Liver (tissue), 9 donors: Measurements from ENCODE around the gene KAZN. TPM values are rescaled to one million over a fixed set of nuclear protein-coding genes. Genes with fewer than 3 reads are reported as not detected.

ENCODE experiments used
- DNase-seq: peaks from one replicate; pipeline ENCODE4 v3.0.0-alpha.2; 2017; ENCODE audit warnings: low spot score
- H3K27ac ChIP-seq, 2 donors: one replicate each; pipeline ENCODE4 v1.7.0; 2013; ENCODE audit warnings: inconsistent platforms in 2 of 2, low read length in 2 of 2, control low read depth in 1 of 2, low read depth in 1 of 2, mild to moderate bottlenecking in 1 of 2
- H3K27me3 ChIP-seq, 4 donors: one replicate each; pipeline versions ENCODE4 v1.6.1 to v1.7.0; 2013; ENCODE audit warnings: low read length in 3 of 4, inconsistent platforms in 1 of 4, mild to moderate bottlenecking in 1 of 4, moderate library complexity in 1 of 4; ENCODE audit not compliant: control insufficient read depth in 4 of 4, insufficient read depth in 4 of 4
- H3K36me3 ChIP-seq, 4 donors: one replicate each; pipeline versions ENCODE4 v1.6.1 to v1.7.0; 2013; ENCODE audit warnings: low read length in 3 of 4, mild to moderate bottlenecking in 3 of 4, low read depth in 1 of 4, moderate library complexity in 1 of 4; ENCODE audit not compliant: control insufficient read depth in 4 of 4, insufficient read depth in 3 of 4
- H3K4me1 ChIP-seq, 4 donors: one replicate each; pipeline versions ENCODE4 v1.6.1 to v1.7.0; 2013; ENCODE audit warnings: low read length in 3 of 4, mild to moderate bottlenecking in 3 of 4, moderate library complexity in 1 of 4; ENCODE audit not compliant: control insufficient read depth in 4 of 4, insufficient read depth in 4 of 4
- H3K4me3 ChIP-seq, 3 donors: one replicate each; pipeline versions ENCODE4 v1.6.1 to v1.7.0; 2013; ENCODE audit warnings: low read length in 3 of 3, control low read depth in 1 of 3, low read depth in 1 of 3, mild to moderate bottlenecking in 1 of 3
- H3K9ac ChIP-seq, 2 donors: one replicate each; pipeline ENCODE4 v1.7.0; 2013; ENCODE audit warnings: low read length in 2 of 2, mild to moderate bottlenecking in 2 of 2, moderate library complexity in 2 of 2, control low read depth in 1 of 2, low read depth in 1 of 2
- H3K9me3 ChIP-seq, 4 donors: one replicate each; pipeline versions ENCODE4 v1.6.1 to v1.7.0; 2013; ENCODE audit warnings: low read length in 3 of 4; ENCODE audit not compliant: control insufficient read depth in 4 of 4
- EGR1 ChIP-seq, 2 donors: IDR thresholded peaks; 2 replicates each; pipeline ENCODE4 v1.6.1; 2016 to 2018; ENCODE audit warnings: antibody characterized with exemption in 2 of 2, low read depth in 2 of 2
- FOXA1 ChIP-seq: IDR thresholded peaks from 2 replicates; pipeline ENCODE4 v1.6.1; 2016; ENCODE audit warnings: antibody characterized with exemption
- FOXA2 ChIP-seq: IDR thresholded peaks from 2 replicates; pipeline ENCODE4 v1.6.1; 2016; ENCODE audit warnings: antibody characterized with exemption
- GABPA ChIP-seq, 2 donors: IDR thresholded peaks in 1 of 2; conservative IDR thresholded peaks in 1 of 2; 2 replicates each; pipeline ENCODE4 v1.6.1; 2016; ENCODE audit warnings: antibody characterized with exemption in 2 of 2, mild to moderate bottlenecking in 1 of 2, moderate library complexity in 1 of 2
- HNF4A ChIP-seq, 2 donors: conservative IDR thresholded peaks; 2 replicates each; pipeline ENCODE4 v1.6.1; 2016; ENCODE audit warnings: antibody characterized with exemption in 2 of 2, mild to moderate bottlenecking in 2 of 2
- HNF4G ChIP-seq: IDR thresholded peaks from 2 replicates; pipeline ENCODE4 v1.6.1; 2016; ENCODE audit warnings: antibody characterized with exemption
- JUND ChIP-seq, 2 donors: IDR thresholded peaks; 2 replicates each; pipeline ENCODE4 v1.6.1; 2016; ENCODE audit warnings: antibody characterized with exemption in 2 of 2
- NR2F2 ChIP-seq: IDR thresholded peaks from 2 replicates; pipeline ENCODE4 v1.6.1; 2016; ENCODE audit warnings: antibody characterized with exemption
- RAD21 ChIP-seq, 2 donors: IDR thresholded peaks; 2 replicates each; pipeline ENCODE4 v1.6.1; 2016; ENCODE audit warnings: antibody characterized with exemption in 2 of 2, mild to moderate bottlenecking in 2 of 2
- RXRA ChIP-seq, 2 donors: IDR thresholded peaks; 2 replicates each; pipeline ENCODE4 v1.6.1; 2017 to 2018; ENCODE audit warnings: antibody characterized with exemption in 2 of 2, mild to moderate bottlenecking in 1 of 2
- SP1 ChIP-seq: IDR thresholded peaks from 2 replicates; pipeline ENCODE4 v1.6.1; 2018; ENCODE audit warnings: antibody characterized with exemption, mild to moderate bottlenecking
- TAF1 ChIP-seq: conservative IDR thresholded peaks from 2 replicates; pipeline ENCODE4 v1.6.1; 2016; ENCODE audit warnings: antibody characterized with exemption, mild to moderate bottlenecking
- YY1 ChIP-seq: IDR thresholded peaks from 2 replicates; pipeline ENCODE4 v1.6.1; 2016; ENCODE audit warnings: antibody characterized with exemption, mild to moderate bottlenecking
- WGBS: extraction: QIAGEN DNeasy Blood & Tissue Kit; methylation state at CpG from one replicate; pipeline ENCODE4 v1.1.7; 2013; 5-methylcytosine and 5-hydroxymethylcytosine counted together
- polyA plus RNA-seq, 2 donors: library from polyadenylated mRNA; stranded (reverse) in 1 of 2; unstranded in 1 of 2; fragments of 200-250 nt in 1 of 2; fragments of >200 nt in 1 of 2; fragmentation: Nextera tagmentation in 1 of 2; extraction: Ambion mirVana in 1 of 2; gene quantifications; one replicate each; pipeline versions ENCODE4 v1.2.1 to v1.2.3, GENCODE V29; 2013 to 2015
- total RNA-seq, 2 donors: library from RNA; depleted of rRNA; stranded (reverse); fragments of >200 nt; gene quantifications; one replicate each; pipeline ENCODE4 v1.2.3, GENCODE V29; 2014
- TF ChIP-seq, protein P1 (sequence below): IDR thresholded peaks from 2 replicates; pipeline ENCODE4 v1.6.1; 2016; ENCODE audit warnings: antibody characterized with exemption, mild to moderate bottlenecking
- TF ChIP-seq, protein P2 (sequence below): IDR thresholded peaks from 2 replicates; pipeline ENCODE4 v1.6.1; 2016; ENCODE audit warnings: antibody characterized with exemption
- TF ChIP-seq, protein P3 (sequence below): IDR thresholded peaks from 2 replicates; pipeline ENCODE4 v1.6.1; 2016; ENCODE audit warnings: antibody characterized with exemption
- TF ChIP-seq, protein P4 (sequence below): IDR thresholded peaks from 2 replicates; pipeline ENCODE4 v1.6.1; 2016; ENCODE audit warnings: antibody characterized with exemption
- TF ChIP-seq, protein P5 (sequence below): fragments of 150-350 bp; IDR thresholded peaks from 2 replicates; pipeline ENCODE4 v1.5.1; 2017; ENCODE audit warnings: improper control_type of control experiment, low read depth, low read length; ENCODE audit not compliant: missing input control
- donor health status: healthy.
- donor health status: healthy.
- donor health status: healthy.
- donor health status: healthy.
- donor health status: healthy.

Gene KAZN
- total and polyA plus RNA-seq, 4 donors: 1.9 to 6.9 (median 2.4) TPM

DNA sequence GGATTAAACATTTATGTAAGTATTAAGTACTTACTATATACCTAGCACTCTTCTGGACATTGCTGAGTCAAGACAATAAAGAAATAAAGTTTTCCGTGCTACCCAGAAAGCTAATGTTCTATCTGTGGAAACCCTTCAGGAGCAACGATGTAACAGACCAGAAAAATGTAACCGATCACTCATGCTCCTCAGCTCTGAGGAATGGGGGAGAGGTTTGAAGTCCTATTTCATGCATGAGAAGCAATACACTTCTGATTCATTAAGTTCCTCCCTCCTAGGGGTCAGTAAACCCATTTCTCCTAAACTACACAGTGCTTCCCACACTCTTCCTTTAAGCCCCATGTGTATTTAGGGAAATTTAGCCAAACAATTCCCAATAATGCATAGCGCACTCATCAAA is 25.6 kb upstream of the KAZN start:
- no peak for DNase-seq
- TF ChIP-seq TAF1: no peak
- TF ChIP-seq, protein P1, sequence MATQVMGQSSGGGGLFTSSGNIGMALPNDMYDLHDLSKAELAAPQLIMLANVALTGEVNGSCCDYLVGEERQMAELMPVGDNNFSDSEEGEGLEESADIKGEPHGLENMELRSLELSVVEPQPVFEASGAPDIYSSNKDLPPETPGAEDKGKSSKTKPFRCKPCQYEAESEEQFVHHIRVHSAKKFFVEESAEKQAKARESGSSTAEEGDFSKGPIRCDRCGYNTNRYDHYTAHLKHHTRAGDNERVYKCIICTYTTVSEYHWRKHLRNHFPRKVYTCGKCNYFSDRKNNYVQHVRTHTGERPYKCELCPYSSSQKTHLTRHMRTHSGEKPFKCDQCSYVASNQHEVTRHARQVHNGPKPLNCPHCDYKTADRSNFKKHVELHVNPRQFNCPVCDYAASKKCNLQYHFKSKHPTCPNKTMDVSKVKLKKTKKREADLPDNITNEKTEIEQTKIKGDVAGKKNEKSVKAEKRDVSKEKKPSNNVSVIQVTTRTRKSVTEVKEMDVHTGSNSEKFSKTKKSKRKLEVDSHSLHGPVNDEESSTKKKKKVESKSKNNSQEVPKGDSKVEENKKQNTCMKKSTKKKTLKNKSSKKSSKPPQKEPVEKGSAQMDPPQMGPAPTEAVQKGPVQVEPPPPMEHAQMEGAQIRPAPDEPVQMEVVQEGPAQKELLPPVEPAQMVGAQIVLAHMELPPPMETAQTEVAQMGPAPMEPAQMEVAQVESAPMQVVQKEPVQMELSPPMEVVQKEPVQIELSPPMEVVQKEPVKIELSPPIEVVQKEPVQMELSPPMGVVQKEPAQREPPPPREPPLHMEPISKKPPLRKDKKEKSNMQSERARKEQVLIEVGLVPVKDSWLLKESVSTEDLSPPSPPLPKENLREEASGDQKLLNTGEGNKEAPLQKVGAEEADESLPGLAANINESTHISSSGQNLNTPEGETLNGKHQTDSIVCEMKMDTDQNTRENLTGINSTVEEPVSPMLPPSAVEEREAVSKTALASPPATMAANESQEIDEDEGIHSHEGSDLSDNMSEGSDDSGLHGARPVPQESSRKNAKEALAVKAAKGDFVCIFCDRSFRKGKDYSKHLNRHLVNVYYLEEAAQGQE: no peak
- TF ChIP-seq SP1: no peak
- no peak for TF ChIP-seq RAD21 (IDR thresholded peaks at IDR 0.05)
- no peak for TF ChIP-seq NR2F2
- no peak for TF ChIP-seq GABPA (IDR thresholded peaks at IDR 0.05 in 1 of 2, conservative IDR thresholded peaks at IDR 0.05 in 1 of 2)
- no peak for TF ChIP-seq YY1
- no peak for TF ChIP-seq RXRA (IDR thresholded peaks at IDR 0.05)
- TF ChIP-seq, protein P2, sequence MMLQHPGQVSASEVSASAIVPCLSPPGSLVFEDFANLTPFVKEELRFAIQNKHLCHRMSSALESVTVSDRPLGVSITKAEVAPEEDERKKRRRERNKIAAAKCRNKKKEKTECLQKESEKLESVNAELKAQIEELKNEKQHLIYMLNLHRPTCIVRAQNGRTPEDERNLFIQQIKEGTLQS: no peak
- no peak for TF ChIP-seq JUND (IDR thresholded peaks at IDR 0.05)
- TF ChIP-seq HNF4G: no peak
- no peak for TF ChIP-seq FOXA2
- no peak for TF ChIP-seq HNF4A (conservative IDR thresholded peaks at IDR 0.05)
- TF ChIP-seq FOXA1: no peak
- TF ChIP-seq EGR1 (IDR thresholded peaks at IDR 0.05; ENCODE audit: low read depth in 2 of 2): no peak
- TF ChIP-seq, protein P3, sequence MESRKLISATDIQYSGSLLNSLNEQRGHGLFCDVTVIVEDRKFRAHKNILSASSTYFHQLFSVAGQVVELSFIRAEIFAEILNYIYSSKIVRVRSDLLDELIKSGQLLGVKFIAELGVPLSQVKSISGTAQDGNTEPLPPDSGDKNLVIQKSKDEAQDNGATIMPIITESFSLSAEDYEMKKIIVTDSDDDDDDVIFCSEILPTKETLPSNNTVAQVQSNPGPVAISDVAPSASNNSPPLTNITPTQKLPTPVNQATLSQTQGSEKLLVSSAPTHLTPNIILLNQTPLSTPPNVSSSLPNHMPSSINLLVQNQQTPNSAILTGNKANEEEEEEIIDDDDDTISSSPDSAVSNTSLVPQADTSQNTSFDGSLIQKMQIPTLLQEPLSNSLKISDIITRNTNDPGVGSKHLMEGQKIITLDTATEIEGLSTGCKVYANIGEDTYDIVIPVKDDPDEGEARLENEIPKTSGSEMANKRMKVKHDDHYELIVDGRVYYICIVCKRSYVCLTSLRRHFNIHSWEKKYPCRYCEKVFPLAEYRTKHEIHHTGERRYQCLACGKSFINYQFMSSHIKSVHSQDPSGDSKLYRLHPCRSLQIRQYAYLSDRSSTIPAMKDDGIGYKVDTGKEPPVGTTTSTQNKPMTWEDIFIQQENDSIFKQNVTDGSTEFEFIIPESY: no peak
- 77% methylated on average over 4 of the region's 4 CpGs for WGBS

DNA sequence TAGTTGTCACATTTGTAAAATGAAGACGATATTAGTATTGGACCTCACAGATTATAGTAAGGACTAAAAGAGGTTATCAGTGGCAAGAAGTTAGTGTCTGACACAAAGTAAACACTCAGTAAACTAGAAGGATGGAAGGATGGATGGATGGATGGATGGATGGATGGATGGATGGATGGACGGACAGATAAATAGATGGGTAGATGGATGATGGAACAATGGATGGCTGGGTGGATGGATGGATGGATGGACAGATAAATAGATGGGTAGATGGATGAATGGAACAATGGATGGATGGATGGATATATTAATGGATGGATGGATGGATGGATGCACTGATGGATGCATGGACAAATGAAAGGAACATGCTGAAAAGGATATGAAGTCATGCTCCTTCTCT is 22.3 kb upstream of the KAZN start:
- WGBS: 80% methylated on average over 2 of the region's 2 CpGs
- Histone ChIP-seq H3K9ac (no peak overlapping the region), H3K27ac (no peak overlapping the region), H3K4me1 (no peaks in the 10 kb centered on the region), H3K27me3 (peaks cover 0 to 3% (median 0%) of the 10 kb centered on the region in 4 donors), H3K4me3 (no peak overlapping the region), H3K36me3 (no peaks in the 10 kb centered on the region), H3K9me3 (no peaks in the 10 kb centered on the region)
- DNase-seq: no peak
- TF ChIP-seq, protein P4, sequence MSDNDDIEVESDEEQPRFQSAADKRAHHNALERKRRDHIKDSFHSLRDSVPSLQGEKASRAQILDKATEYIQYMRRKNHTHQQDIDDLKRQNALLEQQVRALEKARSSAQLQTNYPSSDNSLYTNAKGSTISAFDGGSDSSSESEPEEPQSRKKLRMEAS: no peak
- TF ChIP-seq FOXA1: no peak
- TF ChIP-seq FOXA2: no peak
- TF ChIP-seq EGR1 (IDR thresholded peaks at IDR 0.05; ENCODE audit: low read depth in 2 of 2): no peak
- TF ChIP-seq, protein P3: no peak
- TF ChIP-seq GABPA (IDR thresholded peaks at IDR 0.05 in 1 of 2, conservative IDR thresholded peaks at IDR 0.05 in 1 of 2): no peak
- no peak for TF ChIP-seq JUND (IDR thresholded peaks at IDR 0.05)
- no peak for TF ChIP-seq TAF1
- no peak for TF ChIP-seq RXRA (IDR thresholded peaks at IDR 0.05)
- no peak for TF ChIP-seq NR2F2
- TF ChIP-seq, protein P5, sequence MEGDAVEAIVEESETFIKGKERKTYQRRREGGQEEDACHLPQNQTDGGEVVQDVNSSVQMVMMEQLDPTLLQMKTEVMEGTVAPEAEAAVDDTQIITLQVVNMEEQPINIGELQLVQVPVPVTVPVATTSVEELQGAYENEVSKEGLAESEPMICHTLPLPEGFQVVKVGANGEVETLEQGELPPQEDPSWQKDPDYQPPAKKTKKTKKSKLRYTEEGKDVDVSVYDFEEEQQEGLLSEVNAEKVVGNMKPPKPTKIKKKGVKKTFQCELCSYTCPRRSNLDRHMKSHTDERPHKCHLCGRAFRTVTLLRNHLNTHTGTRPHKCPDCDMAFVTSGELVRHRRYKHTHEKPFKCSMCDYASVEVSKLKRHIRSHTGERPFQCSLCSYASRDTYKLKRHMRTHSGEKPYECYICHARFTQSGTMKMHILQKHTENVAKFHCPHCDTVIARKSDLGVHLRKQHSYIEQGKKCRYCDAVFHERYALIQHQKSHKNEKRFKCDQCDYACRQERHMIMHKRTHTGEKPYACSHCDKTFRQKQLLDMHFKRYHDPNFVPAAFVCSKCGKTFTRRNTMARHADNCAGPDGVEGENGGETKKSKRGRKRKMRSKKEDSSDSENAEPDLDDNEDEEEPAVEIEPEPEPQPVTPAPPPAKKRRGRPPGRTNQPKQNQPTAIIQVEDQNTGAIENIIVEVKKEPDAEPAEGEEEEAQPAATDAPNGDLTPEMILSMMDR: no peak
- TF ChIP-seq SP1: no peak
- TF ChIP-seq, protein P2: no peak
- no peak for TF ChIP-seq RAD21 (IDR thresholded peaks at IDR 0.05)
- TF ChIP-seq YY1: no peak
- no peak for TF ChIP-seq HNF4G
- TF ChIP-seq HNF4A (conservative IDR thresholded peaks at IDR 0.05): no peak

More for the DNA sequence above, 25.6 kb upstream of the KAZN start:
- Histone ChIP-seq H3K4me3 (no peak overlapping the region), H3K27me3 (peaks cover 0 to 6% (median 0%) of the 10 kb centered on the region in 4 donors), H3K27ac (no peak overlapping the region), H3K9me3 (peaks cover 0 to 4% (median 0%) of the 10 kb centered on the region in 4 donors), H3K36me3 (no peaks in the 10 kb centered on the region), H3K9ac (no peak overlapping the region), H3K4me1 (no peaks in the 10 kb centered on the region)
